Ovary (tissue), 9 donors: ENCODE data around the gene EXOC3L1. TPM values are rescaled to one million over a fixed set of nuclear protein-coding genes. Genes with fewer than 3 reads are reported as not detected.

Experiments
- DNase-seq, 5 donors: peaks; one replicate each; pipeline ENCODE4 v3.0.0-alpha.2; 2019 to 2020
- H3K27ac ChIP-seq, 2 donors: fragments of 200-600 bp; one replicate each; pipeline versions ENCODE4 v1.5.1 to v1.8.0; 2019 to 2022
- H3K27me3 ChIP-seq: fragments of 200-600 bp; one replicate; pipeline ENCODE4 v1.8.0; 2022
- H3K36me3 ChIP-seq: fragments of 200-600 bp; sonication (generic); one replicate; pipeline ENCODE4 v1.5.1; 2019
- H3K4me1 ChIP-seq: one replicate; pipeline ENCODE4 v1.8.1; 2013; ENCODE audit warnings: mild to moderate bottlenecking, moderate library complexity; ENCODE audit not compliant: insufficient read depth
- H3K4me3 ChIP-seq: fragments of 200-600 bp; sonication (generic); one replicate; pipeline ENCODE4 v1.5.1; 2017
- H3K9me3 ChIP-seq, 2 donors: fragments of 200-600 bp in 1 of 2; sonication (generic) in 1 of 2; one replicate each; pipeline versions ENCODE4 v1.5.1 to v1.8.1; 2013 to 2019; ENCODE audit warnings: mild to moderate bottlenecking in 1 of 2, moderate library complexity in 1 of 2
- EP300 ChIP-seq: sonication (generic); formaldehyde crosslinking; IDR thresholded peaks from one replicate; pipeline ENCODE4 v1.6.1; 2017; ENCODE audit warnings: antibody characterized with exemption
- POLR2A ChIP-seq: fragments of 450-650 bp; IDR thresholded peaks from one replicate; pipeline ENCODE4 v1.6.1; 2017; ENCODE audit warnings: antibody characterized with exemption, mild to moderate bottlenecking, moderate library complexity
- WGBS, 3 donors: extraction: QIAGEN DNeasy Blood & Tissue Kit in 1 of 3; methylation state at CpG; one replicate each; pipeline versions ENCODE4 v1.1.5 to v1.1.7; 2013 to 2017; 5-methylcytosine and 5-hydroxymethylcytosine counted together
- intact Hi-C, 4 donors: fragments of 100-400 bp; cut with DNase I; formaldehyde crosslinking; loops; one replicate each; pipeline versions ENCODE4 v1.11.0 to v1.15.1; 2022 to 2023
- polyA plus RNA-seq, 2 donors: library from polyadenylated mRNA; stranded (reverse); fragments of 200-250 nt in 1 of 2; fragments of 350-450 nt in 1 of 2; fragmentation: Illumina TruSeq in 1 of 2; extraction: RNeasy Lipid Tissue Mini Kit (QIAGEN cat#74804) in 1 of 2; gene quantifications; one replicate each; pipeline ENCODE4 v1.2.3, GENCODE V29; 2013 to 2014
- total RNA-seq, 7 donors: library from RNA; depleted of rRNA in 2 of 7; stranded (reverse); fragments of >200 nt in 2 of 7; fragmentation: NEBNext Ultra II Directional in 3 of 7; extraction: Animal tissue kit (Norgen Biotek cat#: 25700) in 3 of 7; gene quantifications; one replicate each; pipeline versions ENCODE4 v1.1.0 to v1.2.4, GENCODE V29; 2016 to 2023
- TF ChIP-seq, protein P1 (sequence below), 3 donors: fragments of 450-650 bp in 2 of 3; fragments of 200-600 bp in 1 of 3; IDR thresholded peaks; one replicate each; pipeline versions ENCODE4 v1.5.1 to v1.8.0; 2016 to 2022; ENCODE audit warnings: antibody characterized with exemption in 3 of 3, mild to moderate bottlenecking in 1 of 3
- donor health status: DM: no; HTN: no; CAD: no; lungs with moderate emphysema.
- donor health status: DM: no; HTN: no; CAD: no.
- donor health status: Bipolar disorder and iron deficiency.
- donor health status: DM: yes; HTN: yes; CAD: no.
- donor health status: DM: no; HTN: no; CAD: no.
- donor health status: DM: yes; HTN: yes; CAD: no.

The EXOC3L1 gene
- total and polyA plus RNA-seq, 9 donors, result 0.32 to 33.0 (median 12.2) TPM

DNA sequence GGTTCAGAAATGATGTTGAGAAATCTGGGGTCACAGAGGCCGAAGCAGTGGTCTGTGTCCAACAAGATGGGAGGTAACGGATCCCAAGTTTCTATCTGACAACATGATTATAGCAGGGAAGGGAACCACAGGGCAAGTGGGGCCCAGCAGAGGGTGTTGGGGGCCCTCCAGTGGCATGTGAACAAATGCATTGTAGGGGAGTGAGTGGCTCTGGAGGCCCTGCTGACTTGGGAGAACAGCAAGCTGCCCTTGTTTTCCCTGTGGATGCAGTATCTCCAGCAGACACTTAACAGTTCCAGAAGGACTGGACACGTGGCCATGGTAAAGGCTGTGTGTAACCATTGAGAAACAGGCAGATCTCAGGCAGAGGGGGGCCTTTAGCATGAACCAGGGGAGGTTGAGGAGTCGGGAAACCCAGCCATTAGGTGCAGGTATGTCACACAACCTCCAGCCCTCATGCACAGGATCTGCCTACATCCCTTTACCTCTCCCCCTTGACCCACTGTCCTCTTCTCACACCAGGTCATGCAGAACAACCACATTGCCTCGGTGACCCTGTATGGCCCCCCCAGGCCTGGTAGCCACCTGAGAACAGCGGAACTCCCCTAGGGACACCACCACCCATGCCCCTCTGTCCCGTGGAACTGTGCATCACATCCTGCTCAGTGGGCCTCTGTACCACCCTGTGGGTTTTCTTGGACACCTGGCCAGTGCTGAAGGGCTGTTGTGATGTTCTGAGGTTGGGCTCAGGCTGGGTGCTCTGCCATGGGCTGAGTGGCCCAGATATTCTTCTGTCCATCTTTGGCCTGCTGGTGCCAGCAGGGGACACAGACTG, 43.2 kb downstream of the EXOC3L1 start:
- Histone ChIP-seq H3K27ac (no peak overlapping the region), H3K9me3 (no peaks in the 10 kb centered on the region), H3K4me1 (no peaks in the 10 kb centered on the region), H3K4me3 (no peak overlapping the region), H3K36me3 (peaks cover 2% of the 10 kb centered on the region), H3K27me3 (no peaks in the 10 kb centered on the region)
- no peak for DNase-seq
- 69 to 73% (median 72%) methylated on average over 7 of the region's 7 CpGs for WGBS, 3 donors
- TF ChIP-seq EP300 (no peak), POLR2A (no peak)
- TF ChIP-seq, protein P1, sequence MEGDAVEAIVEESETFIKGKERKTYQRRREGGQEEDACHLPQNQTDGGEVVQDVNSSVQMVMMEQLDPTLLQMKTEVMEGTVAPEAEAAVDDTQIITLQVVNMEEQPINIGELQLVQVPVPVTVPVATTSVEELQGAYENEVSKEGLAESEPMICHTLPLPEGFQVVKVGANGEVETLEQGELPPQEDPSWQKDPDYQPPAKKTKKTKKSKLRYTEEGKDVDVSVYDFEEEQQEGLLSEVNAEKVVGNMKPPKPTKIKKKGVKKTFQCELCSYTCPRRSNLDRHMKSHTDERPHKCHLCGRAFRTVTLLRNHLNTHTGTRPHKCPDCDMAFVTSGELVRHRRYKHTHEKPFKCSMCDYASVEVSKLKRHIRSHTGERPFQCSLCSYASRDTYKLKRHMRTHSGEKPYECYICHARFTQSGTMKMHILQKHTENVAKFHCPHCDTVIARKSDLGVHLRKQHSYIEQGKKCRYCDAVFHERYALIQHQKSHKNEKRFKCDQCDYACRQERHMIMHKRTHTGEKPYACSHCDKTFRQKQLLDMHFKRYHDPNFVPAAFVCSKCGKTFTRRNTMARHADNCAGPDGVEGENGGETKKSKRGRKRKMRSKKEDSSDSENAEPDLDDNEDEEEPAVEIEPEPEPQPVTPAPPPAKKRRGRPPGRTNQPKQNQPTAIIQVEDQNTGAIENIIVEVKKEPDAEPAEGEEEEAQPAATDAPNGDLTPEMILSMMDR (IDR thresholded peaks at IDR 0.05), result no peak
- intact Hi-C loops, result no loop called here

DNA sequence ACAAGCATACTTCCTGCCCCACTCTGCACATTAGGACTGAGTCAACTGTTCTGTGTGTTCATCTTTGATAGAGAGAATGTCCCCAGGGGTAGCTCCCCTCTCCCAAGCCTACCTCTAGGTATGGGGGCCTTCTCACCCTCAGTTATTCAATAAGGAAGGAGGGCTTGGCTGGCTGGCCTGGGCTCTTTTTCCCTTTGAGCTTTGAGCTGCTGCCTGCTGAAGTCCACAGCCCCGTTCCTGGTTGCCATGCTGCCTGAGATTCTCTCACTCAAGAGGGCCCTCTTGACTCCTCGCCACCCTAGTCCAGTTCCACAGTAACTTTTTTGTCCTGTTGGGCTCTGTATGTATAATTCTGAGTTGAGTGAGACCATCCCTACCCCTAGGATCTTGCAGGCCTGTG, 44.2 kb downstream of the EXOC3L1 start:
- Histone ChIP-seq H3K27me3 (no peaks in the 10 kb centered on the region), H3K9me3 (no peaks in the 10 kb centered on the region), H3K4me3 (no peak overlapping the region), H3K27ac (no peak overlapping the region), H3K36me3 (peaks cover 2% of the 10 kb centered on the region), H3K4me1 (no peaks in the 10 kb centered on the region)
- WGBS, 3 donors, result 76 to 85% (median 82%) methylated on average over 2 of the region's 2 CpGs
- no peak for DNase-seq
- TF ChIP-seq EP300, result no peak
- no peak for TF ChIP-seq POLR2A
- TF ChIP-seq, protein P1 (IDR thresholded peaks at IDR 0.05), result no peak
- intact Hi-C loops, result no loop called here

DNA sequence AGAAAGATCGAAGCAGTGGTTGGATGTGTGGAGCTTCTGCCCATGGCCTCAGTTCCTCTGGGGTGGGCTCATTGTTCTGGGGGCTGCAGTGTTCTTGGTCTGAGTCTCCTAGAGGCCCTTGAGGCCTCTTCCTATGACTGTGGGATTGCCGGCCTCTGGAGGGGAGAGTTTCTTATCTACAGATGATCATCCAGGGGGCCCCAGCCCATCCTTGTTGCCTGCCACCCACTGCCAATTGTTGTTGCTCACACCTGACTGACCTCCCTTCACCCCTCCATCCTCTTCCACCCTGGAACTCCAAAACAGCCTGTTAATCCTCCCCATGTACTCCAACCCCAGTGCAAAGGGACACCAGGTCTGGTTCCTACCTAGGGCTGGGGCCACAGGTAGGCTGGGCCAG, 45.0 kb downstream of the EXOC3L1 start:
- Histone ChIP-seq H3K36me3 (peaks cover 2% of the 10 kb centered on the region), H3K9me3 (no peaks in the 10 kb centered on the region), H3K4me1 (no peaks in the 10 kb centered on the region), H3K27me3 (no peaks in the 10 kb centered on the region), H3K4me3 (no peak overlapping the region), H3K27ac (no peak overlapping the region)
- 81 to 100% (median 94%) methylated on average over 2 of the region's 2 CpGs for WGBS, 3 donors
- TF ChIP-seq, protein P1 (IDR thresholded peaks at IDR 0.05), result no peak
- TF ChIP-seq EP300, result no peak
- TF ChIP-seq POLR2A, result no peak
- DNase-seq, result no peak
- intact Hi-C loops, result no loop called here

DNA sequence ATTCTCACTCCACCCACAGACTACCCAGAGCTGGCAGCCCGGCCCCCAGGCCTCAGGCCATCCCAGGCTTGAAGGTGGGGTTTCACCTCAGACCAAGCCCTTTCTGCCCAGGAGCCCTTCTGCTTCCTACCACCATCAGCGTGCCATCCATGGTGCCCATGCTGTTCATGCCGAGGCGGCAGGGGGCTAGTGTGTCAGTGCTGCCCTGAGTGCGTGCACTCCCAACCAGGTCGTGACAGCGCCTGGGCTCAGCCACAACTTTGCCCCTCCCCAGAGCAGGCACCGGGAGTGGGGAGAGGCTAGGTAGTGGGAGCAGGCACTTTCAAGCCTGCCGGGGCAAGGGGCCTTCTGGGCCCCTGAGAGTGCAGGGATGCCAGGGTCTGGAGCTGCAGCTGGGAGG, 47.6 kb downstream of the EXOC3L1 start:
- Histone ChIP-seq H3K36me3 (peaks cover 2% of the 10 kb centered on the region), H3K9me3 (no peaks in the 10 kb centered on the region), H3K27me3 (no peaks in the 10 kb centered on the region), H3K4me3 (no peak overlapping the region), H3K4me1 (no peaks in the 10 kb centered on the region), H3K27ac (no peak overlapping the region)
- TF ChIP-seq, protein P1 (IDR thresholded peaks at IDR 0.05), result no peak
- TF ChIP-seq EP300, result no peak
- no peak for TF ChIP-seq POLR2A
- DNase-seq, result no peak
- intact Hi-C loops, result no loop called here
- WGBS, 3 donors, result 83 to 92% (median 89%) methylated on average over 9 of the region's 9 CpGs
